Stimulated activated CD4-positive, alpha-beta T cell treated with anti-CD3 and anti-CD28 coated beads, Interleukin-2, amount 100 ng/mL, for 4 hours (primary cell): ENCODE measurements around the gene TOR2A.

Experiments used
- DNase-seq: peaks from one replicate; pipeline ENCODE4 v3.0.0-alpha.2; 2020; ENCODE audit warnings: low read depth

TOR2A gene

DNA sequence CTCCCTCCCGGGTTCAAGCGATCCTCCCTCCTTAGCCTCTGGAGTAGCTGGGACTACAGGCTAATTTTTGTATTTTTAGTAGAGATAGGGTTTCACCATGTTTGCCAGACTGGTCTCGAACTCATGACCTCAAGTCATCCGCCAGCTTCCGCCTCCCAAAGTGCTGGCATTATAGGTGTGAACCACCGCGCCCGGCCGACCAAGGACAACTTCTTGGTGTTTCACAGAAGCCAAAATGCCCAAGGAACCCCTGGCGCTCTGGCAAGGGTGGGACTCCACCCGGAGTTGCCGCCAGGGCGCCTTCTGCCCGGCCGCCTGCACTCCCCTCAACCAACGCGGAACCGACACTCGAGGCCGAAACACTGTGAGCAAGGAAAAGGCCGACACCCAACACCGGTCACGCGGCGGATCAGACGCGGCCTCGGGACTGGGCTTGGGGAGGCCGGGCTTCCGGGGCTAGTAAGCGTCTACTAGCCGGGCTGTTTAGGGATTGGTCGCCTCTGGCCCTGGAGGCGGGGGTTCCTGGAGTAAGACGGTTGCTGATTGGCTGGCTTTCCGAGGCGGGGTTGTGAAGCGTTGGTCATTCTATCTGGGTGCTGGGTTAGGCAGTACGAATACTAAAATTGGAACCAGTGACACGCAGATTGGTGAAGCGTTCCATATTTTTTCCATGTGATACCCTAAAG is 36.0 kb downstream of the TOR2A start:
- DNase-seq = peak; percentile 79

DNA sequence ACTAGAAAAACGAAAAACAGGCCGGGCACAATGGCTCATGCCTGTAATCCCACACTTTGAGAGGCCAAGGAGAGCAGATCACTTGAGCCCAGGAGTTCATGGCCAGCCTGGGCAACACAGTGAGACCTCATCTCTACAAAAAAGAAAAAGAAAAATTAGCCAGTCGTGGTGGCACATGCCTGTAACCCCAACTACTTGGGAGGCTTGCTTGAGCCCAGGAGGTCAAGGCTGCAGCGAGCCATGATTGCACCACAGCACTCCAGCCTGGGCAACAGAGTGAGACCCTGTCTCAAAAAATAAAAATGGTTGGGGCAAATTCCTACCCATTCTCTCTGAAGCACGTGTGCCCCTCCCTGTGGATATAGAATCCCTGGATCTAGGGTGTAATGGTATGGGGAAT is 36.7 kb downstream of the TOR2A start:
- DNase-seq = no peak

DNA sequence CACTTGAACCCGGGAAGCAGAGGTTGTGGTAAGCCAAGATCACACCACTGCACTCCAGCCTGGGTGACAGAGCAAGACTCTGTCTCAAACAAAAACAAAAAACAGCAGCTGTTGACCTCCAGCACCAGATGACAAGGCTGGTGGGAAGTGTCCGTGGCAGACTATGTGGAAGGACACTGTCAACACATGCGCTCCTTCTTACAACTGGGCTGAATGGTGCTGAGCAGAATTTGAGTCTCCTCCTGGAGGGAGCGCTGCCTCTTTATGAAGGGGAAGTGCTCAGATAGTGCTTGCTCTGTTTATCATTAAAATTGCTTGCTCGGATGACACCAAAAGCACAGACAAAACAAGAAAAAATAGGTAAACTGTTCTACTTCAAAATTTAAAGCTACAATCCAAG is 37.5 kb downstream of the TOR2A start:
- no peak for DNase-seq

DNA sequence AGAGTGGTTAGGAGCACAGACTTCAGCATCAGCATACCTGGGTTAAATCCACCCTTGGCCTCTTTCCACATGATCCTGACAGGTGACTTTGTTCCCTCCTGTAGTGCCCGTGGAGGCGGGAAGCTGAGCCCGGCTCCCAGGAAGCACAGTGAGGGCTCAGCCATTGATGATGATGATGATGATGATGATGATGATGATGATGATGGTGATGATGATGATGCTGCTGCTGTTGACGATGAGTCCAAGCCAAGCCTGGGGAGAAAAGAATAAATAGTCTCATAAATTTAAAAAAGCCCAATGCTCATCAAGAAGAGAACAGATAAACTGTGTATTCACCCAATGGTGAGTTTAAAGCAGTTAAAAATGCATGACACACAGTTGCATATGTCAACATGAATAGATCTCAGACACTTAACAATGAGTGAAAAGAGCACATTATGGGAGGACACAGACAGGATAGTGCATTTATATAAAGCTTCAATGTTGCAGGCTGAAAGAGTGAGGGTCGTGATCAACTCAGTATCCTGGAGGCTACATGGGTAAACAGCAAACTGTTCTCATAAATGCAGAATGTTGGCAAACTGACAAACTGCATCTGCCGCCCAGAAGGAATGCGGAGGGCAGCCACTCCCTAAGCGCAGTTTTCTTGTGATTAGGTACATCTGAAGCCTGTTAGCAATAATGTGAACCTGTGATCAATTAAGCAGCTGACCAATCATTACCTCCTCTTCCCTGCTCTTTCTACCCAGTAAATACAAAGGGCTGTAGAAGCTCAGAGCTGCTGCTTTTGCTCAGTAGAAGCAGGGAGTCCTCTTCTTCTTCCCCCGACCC is 40.0 kb downstream of the TOR2A start:
- DNase-seq = no peak

DNA sequence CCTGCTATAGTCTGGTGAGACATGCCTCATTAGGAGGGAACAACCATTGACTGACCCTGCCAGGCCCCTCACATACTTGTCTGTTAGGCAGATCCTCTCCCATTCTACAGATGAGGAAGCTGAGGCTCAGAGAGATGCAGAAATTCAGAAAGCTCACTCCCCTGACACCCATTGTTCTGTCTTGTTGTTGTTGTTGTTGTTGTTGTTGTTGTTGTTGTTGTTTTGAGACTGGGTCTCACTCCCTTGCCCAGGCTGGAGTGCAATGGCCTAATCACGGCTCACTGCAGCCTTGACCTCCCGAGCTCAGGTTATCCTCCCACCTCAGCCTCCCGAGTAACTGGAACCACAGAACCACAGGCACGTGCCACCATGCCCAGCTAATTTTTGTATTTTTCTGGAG is 41.4 kb downstream of the TOR2A start:
- DNase-seq = no peak

DNA sequence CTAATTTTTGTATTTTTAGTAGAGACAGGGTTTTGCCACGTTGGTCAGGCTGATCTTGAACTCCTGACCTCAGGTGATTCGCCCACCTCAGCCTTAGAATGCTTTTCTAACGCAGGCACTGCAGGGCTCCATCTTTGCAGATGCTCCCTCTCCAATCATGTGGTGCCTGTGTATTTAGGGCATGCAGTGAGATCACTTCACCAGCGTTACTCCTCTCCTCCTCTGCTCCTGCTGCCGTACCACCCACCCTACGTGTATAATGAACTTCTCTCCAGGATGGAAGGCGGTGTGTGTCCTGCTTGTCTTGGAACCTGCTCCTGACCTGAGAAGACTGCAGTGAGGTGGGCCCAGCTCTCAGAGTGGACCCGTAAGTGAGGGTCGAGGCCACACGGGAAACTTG is 42.0 kb downstream of the TOR2A start:
- no peak for DNase-seq

DNA sequence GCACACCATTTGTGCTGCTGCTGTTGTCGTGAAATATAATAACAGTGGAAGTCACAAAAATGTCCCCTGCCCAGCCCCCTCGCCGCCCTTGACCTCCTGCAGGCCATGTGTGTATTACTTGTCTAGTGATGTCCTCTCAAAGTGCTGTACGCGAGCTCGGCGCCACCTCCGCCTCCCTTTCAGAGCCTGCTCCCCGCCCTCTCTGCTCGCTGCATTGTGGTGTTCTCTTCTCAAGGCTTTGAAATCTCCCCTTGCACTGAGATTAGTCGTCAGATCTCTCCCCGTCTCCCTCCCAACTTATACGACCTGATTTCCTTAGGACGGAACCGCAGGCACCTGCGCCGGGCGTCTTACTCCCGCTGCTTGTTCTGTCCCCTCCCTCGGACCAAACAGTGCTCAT is 43.0 kb downstream of the TOR2A start:
- no peak for DNase-seq

DNA sequence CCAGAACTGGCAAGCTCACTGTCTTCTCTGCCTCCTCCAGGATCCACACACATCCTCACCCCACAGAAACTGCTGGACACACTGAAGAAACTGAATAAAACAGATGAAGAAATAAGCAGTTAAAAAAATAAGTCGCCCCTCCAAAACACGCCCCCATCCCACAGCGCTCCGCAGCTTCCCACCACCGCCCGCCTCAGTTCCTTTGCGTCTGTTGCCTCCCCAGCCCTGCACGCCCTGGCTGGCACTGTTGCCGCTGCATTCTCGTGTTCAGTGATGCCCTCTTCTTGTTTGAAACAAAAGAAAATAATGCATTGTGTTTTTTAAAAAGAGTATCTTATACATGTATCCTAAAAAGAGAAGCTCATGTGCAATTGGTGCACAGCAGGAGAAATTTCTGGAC is 44.4 kb downstream of the TOR2A start:
- no peak for DNase-seq

DNA sequence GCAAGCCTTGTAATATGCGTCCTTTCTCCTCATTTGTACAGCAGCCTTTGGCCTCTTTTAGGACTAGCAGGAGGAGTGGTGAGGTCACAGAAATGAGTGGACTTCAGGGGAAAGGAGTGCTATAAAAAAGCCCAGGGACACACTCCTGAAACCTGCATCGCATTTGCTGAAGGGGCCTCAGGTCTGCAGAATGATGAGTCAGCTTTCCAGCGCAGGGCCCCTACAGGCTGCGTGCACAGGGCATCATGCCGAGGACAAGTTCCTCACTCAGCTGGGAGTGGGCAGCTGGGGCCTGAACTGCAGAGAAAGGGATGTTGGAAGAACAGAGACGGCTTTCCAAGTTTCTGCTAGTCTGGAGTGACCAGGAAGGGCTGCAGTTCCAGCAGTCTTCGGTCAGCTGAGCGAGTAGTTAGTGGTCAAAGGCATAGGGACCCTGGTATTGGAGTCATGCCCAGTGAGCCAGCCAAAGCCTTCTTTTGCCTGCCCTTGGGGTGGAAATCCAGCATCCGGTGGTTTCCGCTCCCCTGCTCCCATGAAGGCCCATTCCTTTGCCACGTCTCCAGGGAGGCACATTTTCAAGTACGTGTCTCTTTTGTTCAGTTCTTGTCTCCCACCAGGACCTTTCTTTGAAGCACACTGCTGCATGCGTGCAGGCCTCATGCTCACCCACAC is 45.6 kb downstream of the TOR2A start:
- no peak for DNase-seq

DNA sequence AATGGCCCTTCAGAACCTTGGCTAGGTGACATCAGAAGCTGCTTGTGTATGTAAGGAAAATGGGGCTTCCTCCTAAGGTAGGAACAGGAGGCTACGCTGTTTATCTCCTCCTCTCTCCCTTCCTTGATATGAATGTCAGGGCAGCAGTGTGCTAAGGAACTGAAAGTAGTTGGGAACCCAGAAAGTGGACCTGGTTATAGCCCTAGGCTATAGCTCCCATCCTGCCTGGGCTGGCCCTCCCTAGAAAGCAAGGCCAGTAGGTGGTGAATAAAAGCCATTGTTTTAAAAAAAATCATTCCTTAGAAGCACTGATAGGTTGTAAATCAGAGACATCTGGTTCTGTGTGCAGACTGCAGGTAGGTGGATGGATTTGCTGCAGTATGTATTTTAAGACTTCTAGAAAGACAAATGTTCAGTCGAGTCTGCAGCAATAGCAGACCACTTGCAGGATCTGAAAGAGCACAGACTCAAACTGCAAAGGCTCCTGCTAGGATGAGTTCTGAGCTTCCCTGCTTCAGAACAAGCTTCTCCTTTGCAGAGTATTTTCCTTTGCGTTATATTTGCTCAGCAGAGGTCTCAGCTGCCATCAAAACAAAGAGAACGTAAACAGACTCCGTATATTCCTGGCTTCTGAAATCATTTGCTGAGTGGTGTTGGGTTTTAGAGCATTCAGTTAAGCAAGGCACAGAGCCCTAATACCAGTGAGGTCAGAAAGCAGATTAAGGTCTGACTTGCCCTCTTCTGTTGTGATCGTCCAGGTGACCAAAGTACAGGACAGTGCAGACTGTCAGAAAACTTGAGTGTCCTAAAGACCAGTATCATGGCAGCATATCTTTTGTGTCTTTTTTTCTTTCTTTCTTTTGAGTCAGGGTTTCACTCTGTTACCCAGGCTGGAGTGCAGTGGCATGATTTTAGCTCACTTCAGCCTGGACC is 48.4 kb downstream of the TOR2A start:
- DNase-seq = no peak

DNA sequence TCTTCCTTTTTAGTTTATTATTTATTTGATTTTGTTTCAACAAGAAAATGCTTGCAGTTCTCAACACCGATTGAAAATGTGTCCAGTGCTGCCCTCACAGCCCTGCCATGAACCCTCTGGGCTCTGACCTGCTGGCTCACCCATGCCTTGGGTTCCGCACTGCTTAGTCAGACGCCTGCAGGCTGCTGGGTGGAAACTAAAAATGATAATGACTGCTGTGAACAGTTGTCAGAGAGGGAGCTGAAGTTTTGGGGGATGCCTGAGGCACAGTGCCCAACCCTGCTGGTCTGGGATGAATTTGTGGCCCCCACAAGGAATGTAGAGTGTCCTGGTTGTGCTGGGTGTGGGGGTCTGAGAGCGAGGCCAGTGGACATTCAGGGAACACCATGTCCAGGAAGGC is 50.5 kb downstream of the TOR2A start:
- DNase-seq = no peak

DNA sequence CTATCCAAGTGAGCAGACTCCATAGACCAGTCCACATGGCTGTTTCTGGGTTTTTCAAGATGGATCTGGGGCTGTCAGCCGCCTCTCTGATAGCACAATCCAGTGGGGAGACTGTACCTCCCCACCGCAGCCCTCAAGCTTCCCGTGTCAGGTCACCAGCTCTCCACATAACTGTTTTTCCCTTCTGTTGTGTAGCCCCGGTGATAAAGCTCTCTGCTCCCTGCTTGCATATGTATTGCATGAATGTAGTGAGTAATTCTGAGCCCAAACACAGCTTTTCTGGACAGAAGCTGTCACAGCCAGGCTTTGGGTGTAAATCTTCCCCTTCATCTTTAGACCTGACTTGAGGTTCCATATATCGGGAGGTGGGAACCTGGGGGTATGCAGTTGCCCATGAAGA is 51.4 kb downstream of the TOR2A start:
- no peak for DNase-seq

DNA sequence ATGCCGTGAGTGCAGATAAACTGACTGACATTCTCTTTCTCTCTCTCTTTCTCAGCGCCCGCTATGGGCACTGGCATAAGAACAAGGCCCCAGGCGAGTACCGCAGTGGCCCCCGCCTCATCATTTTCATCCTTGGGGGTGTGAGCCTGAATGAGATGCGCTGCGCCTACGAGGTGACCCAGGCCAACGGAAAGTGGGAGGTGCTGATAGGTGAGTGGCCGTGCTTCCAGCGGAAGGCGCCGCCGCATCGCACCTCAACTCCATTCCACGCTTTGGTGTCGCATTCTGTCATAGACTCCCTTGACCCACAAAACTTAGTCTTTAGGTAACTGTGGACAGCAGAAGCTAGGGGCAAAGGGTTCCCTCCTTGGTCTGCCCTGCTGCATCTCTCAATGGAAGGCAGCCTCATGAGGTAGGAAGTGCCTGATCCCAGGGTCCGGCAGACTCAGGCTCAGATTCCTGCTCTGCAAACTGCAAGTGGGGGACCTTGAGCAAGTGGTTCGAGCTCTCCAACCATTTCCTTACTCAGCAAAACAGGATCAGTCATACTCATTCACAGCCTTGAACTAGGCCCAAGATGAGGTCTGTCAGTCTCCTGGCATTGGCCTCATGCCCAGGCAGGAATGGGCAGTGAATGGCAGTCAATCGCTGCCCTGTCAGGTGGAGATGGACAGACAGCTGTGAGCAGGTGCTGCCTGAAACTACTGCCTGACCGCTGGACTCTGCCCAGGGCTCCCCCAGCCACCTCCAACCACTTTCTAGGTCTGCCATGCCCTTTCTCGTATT is 52.5 kb downstream of the TOR2A start:
- no peak for DNase-seq
